Left lung (tissue), 10 donors: ENCODE measurements around the gene HSH2D. TPM values are rescaled to one million over a fixed set of nuclear protein-coding genes. Genes with fewer than 3 reads are reported as not detected.
A peak's percentile ranks its signal among the peaks of the same experiment; 100 is the strongest.
"Not testable (repeated sequence)": the region's sequence is repeated elsewhere in the genome, so short reads cannot be mapped to it uniquely, and the experiment has no call there.

Experiments used
- ATAC-seq: fragments of 200-7000 bp; cut with Tn5 transposase; one replicate; pipeline ENCODE4 v1.9.1; 2020; ENCODE audit warnings: moderate library complexity
- DNase-seq, 4 donors: peaks; one replicate each; pipeline ENCODE4 v3.0.0-alpha.2; 2013 to 2020
- H3K27ac ChIP-seq, 2 donors: fragments of 200-600 bp; sonication (generic) in 1 of 2; one replicate each; pipeline versions ENCODE4 v1.5.0 to v1.8.0; 2020 to 2021
- H3K27me3 ChIP-seq, 2 donors: fragments of 200-600 bp; sonication (generic) in 1 of 2; one replicate each; pipeline versions ENCODE4 v1.5.0 to v1.8.0; 2020 to 2021
- H3K36me3 ChIP-seq, 2 donors: fragments of 200-600 bp; sonication (generic) in 1 of 2; one replicate each; pipeline versions ENCODE4 v1.5.0 to v1.8.0; 2020 to 2021
- H3K4me1 ChIP-seq, 2 donors: fragments of 200-600 bp; one replicate each; pipeline ENCODE4 v1.8.0; 2021
- H3K4me3 ChIP-seq, 2 donors: fragments of 200-600 bp; sonication (generic) in 1 of 2; one replicate each; pipeline versions ENCODE4 v1.5.0 to v1.8.0; 2020 to 2021; ENCODE audit warnings: mild to moderate bottlenecking in 1 of 2
- H3K9me3 ChIP-seq, 2 donors: fragments of 200-600 bp; sonication (generic) in 1 of 2; one replicate each; pipeline versions ENCODE4 v1.5.0 to v1.8.0; 2020 to 2021
- CTCF ChIP-seq, 2 donors: fragments of 200-600 bp; sonication (generic) in 1 of 2; IDR thresholded peaks; one replicate each; pipeline versions ENCODE4 v1.5.0 to v1.8.0; 2021; ENCODE audit warnings: antibody characterized with exemption in 2 of 2
- intact Hi-C, 2 donors: fragments of 100-400 bp; cut with DNase I; formaldehyde crosslinking; loops; one replicate each; pipeline versions ENCODE4 v1.11.2 to v1.14.2; 2022
- polyA plus RNA-seq, 6 donors: library from polyadenylated mRNA; unstranded; fragments of 120-200 nt; gene quantifications; one replicate each; pipeline ENCODE4 v1.2.1, GENCODE V29; 2013; ENCODE audit not compliant: insufficient read length in 6 of 6
- total RNA-seq, 2 donors: library from RNA; stranded (reverse); fragmentation: NEBNext Ultra II Directional; extraction: Animal tissue kit (Norgen Biotek cat#: 25700); gene quantifications; one replicate each; pipeline ENCODE4 v1.2.1, GENCODE V29; 2021
- donor health status: DM: no; HTN: yes; CAD: no.
- donor health status: DM: no; HTN: no; CAD: no.

The HSH2D gene
- total and polyA plus RNA-seq, 8 donors: 1.8 to 8.5 (median 2.3) TPM

DNA sequence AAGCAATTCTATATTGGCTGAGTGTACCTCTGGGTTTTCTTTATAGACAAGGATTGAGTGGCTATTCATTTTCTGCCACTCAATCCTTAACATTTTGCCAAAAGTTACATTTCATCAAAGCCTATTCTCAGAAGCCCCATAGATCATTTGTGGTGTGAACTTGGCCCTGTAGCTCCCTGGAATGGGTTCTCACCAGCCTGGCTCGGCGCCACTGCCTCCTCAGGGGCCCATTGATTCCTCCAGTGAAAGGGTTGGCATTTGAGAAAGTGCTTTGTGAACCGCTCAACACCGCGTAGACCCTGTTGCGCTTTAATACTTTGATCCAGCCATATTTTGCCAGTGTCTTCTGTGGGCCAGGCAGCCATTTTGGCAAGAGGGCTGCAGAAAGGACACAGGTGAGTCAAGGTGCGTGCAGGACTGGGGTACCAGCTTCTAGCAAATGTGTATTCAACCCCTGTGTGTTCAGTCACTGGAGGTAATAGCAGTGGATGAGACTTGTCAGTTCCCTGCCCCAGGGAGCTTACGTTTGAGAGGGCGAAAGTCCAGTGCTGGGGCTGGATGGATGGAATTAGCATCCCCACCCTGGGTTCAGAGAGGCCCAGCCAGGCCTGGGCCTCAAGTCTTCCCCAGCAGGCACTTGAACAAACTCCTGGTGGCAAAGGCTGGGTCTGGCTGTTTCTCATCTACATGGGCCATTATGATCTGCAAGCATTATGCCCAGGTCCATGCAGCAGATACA lies 28.0 kb upstream of the HSH2D start:
- no peak for ATAC-seq
- H3K27me3 ChIP-seq: no peaks in the 10 kb centered on the region
- intact Hi-C loops: no loop called here
- H3K9me3 ChIP-seq: no peaks in the 10 kb centered on the region
- no peak for TF ChIP-seq CTCF (IDR thresholded peaks at IDR 0.05)
- H3K27ac ChIP-seq: peak overlapping the region in 1 of 2 donors; percentile 28
- no peak overlapping the region for H3K4me3 ChIP-seq
- peak in 1 of 4 donors; percentile 42 for DNase-seq
- peaks cover 0 to 55% of the 10 kb centered on the region in 2 donors for H3K36me3 ChIP-seq
- H3K4me1 ChIP-seq: peaks cover 10 to 87% of the 10 kb centered on the region in 2 donors

GRCh38 chr19:16116067-16116466 lies 27.4 kb upstream of the HSH2D start:
- Histone ChIP-seq H3K4me3 (no peak overlapping the region), H3K27me3 (no peaks in the 10 kb centered on the region), H3K4me1 (peaks cover 10 to 81% of the 10 kb centered on the region in 2 donors), H3K9me3 (no peaks in the 10 kb centered on the region), H3K36me3 (peaks cover 0 to 61% of the 10 kb centered on the region in 2 donors), H3K27ac (no peak overlapping the region)
- no peak for ATAC-seq
- intact Hi-C loops: no loop called here
- DNase-seq: no peak
- TF ChIP-seq CTCF (IDR thresholded peaks at IDR 0.05): no peak

DNA sequence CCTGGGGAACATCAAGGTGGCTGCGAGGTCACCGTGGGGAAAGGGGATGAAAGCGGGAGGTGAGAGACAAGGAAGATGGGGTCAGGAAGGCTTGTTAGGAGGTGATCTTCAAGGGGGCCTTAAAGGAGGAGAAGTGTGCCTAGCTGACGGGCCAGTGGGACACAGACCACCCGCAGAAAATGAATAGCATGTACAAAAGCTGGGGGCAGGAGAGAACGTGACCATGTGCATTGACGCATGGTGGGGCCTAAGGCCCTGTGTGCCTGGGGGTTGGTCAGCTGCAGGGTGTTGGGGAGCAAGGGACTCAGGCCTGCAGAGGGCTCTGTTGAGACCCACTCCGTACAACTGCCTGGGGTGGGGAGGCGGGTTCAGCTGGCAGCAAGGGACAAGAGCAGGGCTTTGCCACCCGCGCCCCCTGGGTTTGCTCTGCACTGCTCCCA lies 25.9 kb upstream of the HSH2D start:
- H3K9me3 ChIP-seq: no peaks in the 10 kb centered on the region
- ATAC-seq (no peak), DNase-seq (no peak)
- peaks cover 0 to 77% of the 10 kb centered on the region in 2 donors for H3K36me3 ChIP-seq
- H3K27me3 ChIP-seq: no peaks in the 10 kb centered on the region
- peak overlapping the region in 1 of 2 donors; percentile 70 for H3K27ac ChIP-seq
- no peak for TF ChIP-seq CTCF (IDR thresholded peaks at IDR 0.05)
- intact Hi-C loops: no loop called here
- peaks cover 5 to 75% of the 10 kb centered on the region in 2 donors for H3K4me1 ChIP-seq
- H3K4me3 ChIP-seq: no peak overlapping the region

GRCh38 chr19:16118489-16119033 lies 24.9 kb upstream of the HSH2D start:
- no peak for TF ChIP-seq CTCF (IDR thresholded peaks at IDR 0.05)
- peak; percentile 69 for ATAC-seq
- Histone ChIP-seq H3K27me3 (no peaks in the 10 kb centered on the region), H3K4me3 (no peak overlapping the region), H3K9me3 (no peaks in the 10 kb centered on the region), H3K27ac (peak overlapping the region; percentile 29 to 70), H3K36me3 (peaks cover 0 to 83% of the 10 kb centered on the region in 2 donors), H3K4me1 (peaks cover 4 to 66% of the 10 kb centered on the region in 2 donors)
- peak in 1 of 4 donors; percentile 69 for DNase-seq
- intact Hi-C loops: no loop called here

DNA sequence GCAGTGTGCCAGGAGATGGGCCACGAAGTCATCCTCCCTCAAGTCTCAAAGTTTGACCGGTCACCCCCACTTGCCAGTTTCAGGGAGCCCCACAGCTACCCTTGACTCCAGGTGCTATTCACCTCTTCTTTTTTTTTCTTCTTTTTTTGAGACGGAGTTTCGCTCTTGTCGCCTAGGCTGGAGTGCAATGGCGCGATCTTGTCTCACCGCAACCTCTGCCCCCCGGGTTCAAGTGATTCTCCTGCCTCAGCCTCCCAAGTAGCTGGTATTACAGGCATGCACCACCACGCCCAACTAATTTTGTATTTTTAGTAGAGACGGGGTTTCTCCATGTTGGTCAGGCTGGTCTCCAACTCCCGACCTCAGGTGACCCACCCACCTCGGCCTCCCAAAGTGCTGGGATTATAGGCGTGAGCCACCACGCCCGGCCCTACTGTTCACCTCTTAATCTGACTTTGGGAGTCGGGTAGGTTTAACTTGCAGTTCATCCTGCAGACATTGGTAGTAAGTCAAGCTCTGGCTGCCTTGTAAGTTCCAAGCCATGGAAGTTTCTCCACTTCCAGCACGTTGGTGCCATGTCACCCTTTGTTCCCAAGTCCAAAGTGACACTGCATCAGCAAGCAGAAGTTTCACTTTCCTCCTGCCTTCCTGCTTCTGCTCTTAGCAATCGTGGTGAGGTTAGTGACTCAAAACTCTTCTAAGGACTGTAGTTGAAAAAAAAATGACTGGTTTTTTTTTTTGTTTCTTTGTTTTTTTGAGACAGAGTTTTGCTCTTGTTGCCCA lies 24.2 kb upstream of the HSH2D start:
- H3K9me3 ChIP-seq, H3K4me3 ChIP-seq, intact Hi-C loops, H3K27me3 ChIP-seq: not testable (repeated sequence)
- peak; percentile 59 for ATAC-seq
- peak in 1 of 4 donors; percentile 25 for DNase-seq
- Histone ChIP-seq H3K4me1 (peaks cover 4 to 59% of the 10 kb centered on the region in 2 donors), H3K27ac (peak overlapping the region; percentile 13 to 70), H3K36me3 (peaks cover 0 to 85% of the 10 kb centered on the region in 2 donors)
